ENCODE measurements around the gene PTH2. TPM values are rescaled to one million over a fixed set of nuclear protein-coding genes. Genes with fewer than 3 reads are reported as not detected.

PTH2 gene
- total RNA-seq, 4 donors from 2014 or later, result not detected

DNA sequence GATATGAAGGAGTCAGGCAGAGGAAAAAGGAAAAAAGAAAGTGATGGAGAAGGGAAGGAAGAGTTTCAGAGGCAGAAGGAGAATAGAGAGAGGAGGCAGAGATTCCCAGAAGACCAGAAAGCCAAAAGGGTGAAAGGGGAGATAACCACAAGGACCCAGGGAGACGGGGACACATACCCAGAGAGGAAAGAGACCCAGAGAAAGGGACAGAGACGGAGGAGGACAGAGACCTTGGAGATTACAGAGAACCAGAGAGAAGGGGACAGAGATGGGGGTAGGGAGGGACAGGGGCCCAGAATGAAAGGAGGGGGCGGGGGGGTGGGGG lies 1.4 kb downstream of the PTH2 start:
- TF ChIP-seq POLR2AphosphoS5 (IDR thresholded peaks at IDR 0.05) (no peak), POLR2A (IDR thresholded peaks at IDR 0.05) (no peak), EP300 (IDR thresholded peaks at IDR 0.05) (no peak)
- TF ChIP-seq, protein P1, sequence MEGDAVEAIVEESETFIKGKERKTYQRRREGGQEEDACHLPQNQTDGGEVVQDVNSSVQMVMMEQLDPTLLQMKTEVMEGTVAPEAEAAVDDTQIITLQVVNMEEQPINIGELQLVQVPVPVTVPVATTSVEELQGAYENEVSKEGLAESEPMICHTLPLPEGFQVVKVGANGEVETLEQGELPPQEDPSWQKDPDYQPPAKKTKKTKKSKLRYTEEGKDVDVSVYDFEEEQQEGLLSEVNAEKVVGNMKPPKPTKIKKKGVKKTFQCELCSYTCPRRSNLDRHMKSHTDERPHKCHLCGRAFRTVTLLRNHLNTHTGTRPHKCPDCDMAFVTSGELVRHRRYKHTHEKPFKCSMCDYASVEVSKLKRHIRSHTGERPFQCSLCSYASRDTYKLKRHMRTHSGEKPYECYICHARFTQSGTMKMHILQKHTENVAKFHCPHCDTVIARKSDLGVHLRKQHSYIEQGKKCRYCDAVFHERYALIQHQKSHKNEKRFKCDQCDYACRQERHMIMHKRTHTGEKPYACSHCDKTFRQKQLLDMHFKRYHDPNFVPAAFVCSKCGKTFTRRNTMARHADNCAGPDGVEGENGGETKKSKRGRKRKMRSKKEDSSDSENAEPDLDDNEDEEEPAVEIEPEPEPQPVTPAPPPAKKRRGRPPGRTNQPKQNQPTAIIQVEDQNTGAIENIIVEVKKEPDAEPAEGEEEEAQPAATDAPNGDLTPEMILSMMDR (IDR thresholded peaks at IDR 0.05), result no peak
- WGBS, result 32% methylated on average over 3 of the region's 3 CpGs
- Histone ChIP-seq H3K36me3 (no peaks in the 10 kb centered on the region), H3K4me1 (peaks cover 31% of the 10 kb centered on the region), H3K27ac (no peak overlapping the region), H3K4me3 (no peak overlapping the region), H3K27me3 (peaks cover 99% of the 10 kb centered on the region), H3K9me3 (no peaks in the 10 kb centered on the region)
- no peak for DNase-seq (ENCODE audit: low spot score in 2 of 2)

DNA sequence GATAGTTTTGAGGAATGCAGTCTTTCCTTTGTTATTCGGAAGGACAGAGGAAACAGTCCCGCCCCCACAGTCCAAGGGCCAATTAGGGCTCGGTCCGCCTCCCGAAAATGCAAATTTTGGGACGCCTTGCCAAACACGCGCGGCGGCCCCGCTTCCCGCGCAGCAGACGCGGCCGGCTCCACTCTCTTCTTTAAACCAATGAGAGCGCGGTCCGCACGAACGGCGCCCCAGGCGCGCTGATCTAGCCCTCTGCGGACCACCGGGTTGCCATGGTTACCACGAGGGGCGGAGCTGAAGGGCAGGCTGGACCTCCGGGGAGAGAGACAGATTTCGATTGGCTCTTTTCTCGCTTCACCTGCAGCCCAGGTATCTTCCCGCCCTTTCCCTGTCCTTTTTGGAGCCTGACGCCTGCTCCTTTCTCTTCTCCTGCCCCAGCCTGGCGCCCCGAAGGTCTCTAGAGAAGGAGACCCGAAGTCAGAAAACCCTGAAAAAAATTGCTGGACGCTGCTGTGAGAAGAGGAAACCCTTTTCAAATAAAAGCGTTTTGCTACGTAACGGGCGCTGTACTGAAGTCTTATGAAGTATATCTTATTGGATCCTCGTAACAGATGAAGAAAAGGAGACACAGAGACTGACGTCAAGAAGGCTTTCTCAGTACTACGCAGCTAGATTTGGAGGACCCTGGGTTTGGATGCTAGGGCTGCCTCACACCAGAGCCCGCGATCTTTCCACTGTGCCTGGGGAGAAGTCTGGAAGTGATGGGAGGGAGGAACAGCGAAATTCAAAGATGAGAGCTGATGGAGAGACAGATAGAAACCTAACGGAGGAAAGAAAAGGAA lies 2.0 kb downstream of the PTH2 start:
- Histone ChIP-seq H3K27me3 (peaks cover 99% of the 10 kb centered on the region), H3K4me3 (no peak overlapping the region), H3K27ac (no peak overlapping the region), H3K9me3 (no peaks in the 10 kb centered on the region), H3K36me3 (no peaks in the 10 kb centered on the region), H3K4me1 (peaks cover 31% of the 10 kb centered on the region)
- TF ChIP-seq EP300 (IDR thresholded peaks at IDR 0.05) (no peak), POLR2AphosphoS5 (IDR thresholded peaks at IDR 0.05) (no peak), POLR2A (IDR thresholded peaks at IDR 0.05) (no peak)
- DNase-seq (ENCODE audit: low spot score in 2 of 2), result no peak
- 10% methylated on average over 45 of the region's 48 CpGs for WGBS

DNA sequence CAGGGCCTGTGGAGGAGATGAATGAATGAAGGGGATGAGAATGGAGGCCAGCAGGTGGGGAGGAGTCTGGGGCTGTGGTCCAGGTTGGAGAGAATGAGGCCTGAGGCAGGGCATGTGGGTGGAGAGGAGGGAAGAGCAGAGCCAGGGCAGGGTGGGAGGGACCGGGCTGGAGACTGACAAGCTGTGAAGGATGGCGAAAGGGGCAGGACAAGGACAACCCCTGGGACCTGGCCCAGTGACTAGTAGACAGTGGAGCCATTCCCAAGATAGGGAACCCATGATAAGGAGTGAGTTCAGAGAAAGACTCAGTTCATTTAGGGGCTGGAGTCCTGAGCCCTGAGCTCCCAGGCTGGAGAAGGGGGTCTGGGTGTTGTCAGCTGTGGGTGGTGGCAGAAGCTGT lies 3.0 kb downstream of the PTH2 start:
- whole genome bisulfite sequencing, result 71% methylated on average over 2 of the region's 2 CpGs
- TF ChIP-seq, protein P1 (IDR thresholded peaks at IDR 0.05), result no peak
- TF ChIP-seq EP300 (IDR thresholded peaks at IDR 0.05) (no peak), POLR2A (IDR thresholded peaks at IDR 0.05) (no peak), POLR2AphosphoS5 (IDR thresholded peaks at IDR 0.05) (no peak)
- Histone ChIP-seq H3K9me3 (no peaks in the 10 kb centered on the region), H3K4me3 (no peak overlapping the region), H3K27ac (no peak overlapping the region), H3K27me3 (peaks cover 94% of the 10 kb centered on the region), H3K4me1 (peaks cover 31% of the 10 kb centered on the region), H3K36me3 (no peaks in the 10 kb centered on the region)
- no peak for DNase-seq (ENCODE audit: low spot score in 2 of 2)

DNA sequence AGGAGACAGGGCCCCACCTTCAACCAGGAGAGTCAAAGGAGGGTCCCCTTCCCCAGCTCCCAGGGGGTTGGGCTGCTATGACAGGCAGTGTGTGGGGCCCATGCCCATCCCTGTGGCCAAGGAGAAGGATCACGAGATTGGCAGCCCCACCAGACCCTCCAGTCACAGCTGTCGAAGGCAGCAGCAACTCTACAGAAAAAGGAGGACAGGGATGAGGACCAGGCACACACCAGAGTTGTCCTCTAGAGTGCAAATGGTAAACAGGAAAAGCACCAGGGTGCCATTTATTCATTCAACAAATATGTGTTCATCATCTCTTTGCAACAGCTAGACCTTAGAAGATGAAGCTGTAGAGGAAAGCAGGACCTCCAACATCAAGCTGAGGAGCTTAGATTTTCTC lies 4.1 kb downstream of the PTH2 start:
- H3K36me3 ChIP-seq, result no peaks in the 10 kb centered on the region
- no peak overlapping the region for H3K4me3 ChIP-seq
- WGBS, result 75% methylated on average over 2 of the region's 2 CpGs
- TF ChIP-seq POLR2A (IDR thresholded peaks at IDR 0.05), result no peak
- no peak for TF ChIP-seq EP300 (IDR thresholded peaks at IDR 0.05)
- TF ChIP-seq, protein P1 (IDR thresholded peaks at IDR 0.05), result no peak
- no peak for TF ChIP-seq POLR2AphosphoS5 (IDR thresholded peaks at IDR 0.05)
- no peak overlapping the region for H3K27ac ChIP-seq
- H3K27me3 ChIP-seq, result peaks cover 88% of the 10 kb centered on the region
- no peak for DNase-seq (ENCODE audit: low spot score in 2 of 2)
- no peaks in the 10 kb centered on the region for H3K9me3 ChIP-seq
- peaks cover 31% of the 10 kb centered on the region for H3K4me1 ChIP-seq

DNA sequence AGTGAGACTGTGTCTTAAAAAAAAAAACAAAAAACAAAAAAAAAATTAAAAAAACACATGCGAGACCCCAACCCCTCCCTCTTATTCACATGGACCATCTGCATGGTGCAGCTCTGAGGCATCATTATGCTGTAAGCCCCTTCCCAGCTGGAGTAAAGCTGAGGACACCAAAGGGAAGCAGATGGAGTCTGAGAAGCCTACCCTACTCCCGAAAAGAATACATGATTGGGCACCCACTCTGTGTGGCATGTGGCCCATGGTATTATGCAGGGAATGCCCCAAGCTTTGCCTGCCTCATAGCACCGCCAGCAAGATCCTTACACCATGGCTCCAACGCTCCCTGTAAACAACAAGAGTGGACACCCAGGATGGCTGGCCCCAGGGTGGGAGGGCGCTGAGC lies 4.7 kb downstream of the PTH2 start:
- Histone ChIP-seq H3K27me3 (peaks cover 82% of the 10 kb centered on the region), H3K4me3 (no peak overlapping the region), H3K36me3 (no peaks in the 10 kb centered on the region), H3K27ac (no peak overlapping the region), H3K9me3 (no peaks in the 10 kb centered on the region), H3K4me1 (peaks cover 27% of the 10 kb centered on the region)
- 89% methylated on average over 5 of the region's 5 CpGs for WGBS
- no peak for DNase-seq (ENCODE audit: low spot score in 2 of 2)
- TF ChIP-seq EP300 (IDR thresholded peaks at IDR 0.05) (no peak), POLR2AphosphoS5 (IDR thresholded peaks at IDR 0.05) (no peak), POLR2A (IDR thresholded peaks at IDR 0.05) (no peak)
- TF ChIP-seq, protein P1 (IDR thresholded peaks at IDR 0.05), result no peak

Measured in suprapubic skin (tissue), 4 donors.